ENCODE data around the gene UBE2V1. TPM values are rescaled to one million over a fixed set of nuclear protein-coding genes. Genes with fewer than 3 reads are reported as not detected.
A peak's percentile ranks its signal among the peaks of the same experiment; 100 is the strongest.

UBE2V1 gene
- total RNA-seq, 1 donor from 2014 or later: 56.4 TPM

GRCh38 chr20:50062006-50062838 is 50.7 kb downstream of the UBE2V1 start:
- DNase-seq (ENCODE audit: low read depth): no peak

GRCh38 chr20:50061151-50062005 is 51.6 kb downstream of the UBE2V1 start:
- DNase-seq (ENCODE audit: low read depth): no peak

- DNase-seq (ENCODE audit: low read depth): no peak
These were observed 54.1 kb downstream of the UBE2V1 start for GRCh38 chr20:50058662-50059402.

GRCh38 chr20:50057714-50058053 is 55.3 kb downstream of the UBE2V1 start:
- DNase-seq (ENCODE audit: low read depth): no peak

GRCh38 chr20:50056951-50057713 is 55.8 kb downstream of the UBE2V1 start:
- no peak for DNase-seq (ENCODE audit: low read depth)

- DNase-seq (ENCODE audit: low read depth): no peak
These were observed 56.5 kb downstream of the UBE2V1 start for GRCh38 chr20:50056408-50056926.

GRCh38 chr20:50055524-50056083 is 57.3 kb downstream of the UBE2V1 start:
- no peak for DNase-seq (ENCODE audit: low read depth)

- DNase-seq (ENCODE audit: low read depth): peak; percentile 87
These were observed 58.1 kb downstream of the UBE2V1 start for GRCh38 chr20:50054626-50055511.

GRCh38 chr20:50054231-50054547 is 58.8 kb downstream of the UBE2V1 start:
- no peak for DNase-seq (ENCODE audit: low read depth)

GRCh38 chr20:50053362-50054230 is 59.4 kb downstream of the UBE2V1 start:
- DNase-seq (ENCODE audit: low read depth): no peak

- DNase-seq (ENCODE audit: low read depth): no peak
These were observed 60.2 kb downstream of the UBE2V1 start for GRCh38 chr20:50052550-50053361.

- DNase-seq (ENCODE audit: low read depth): no peak
These were observed 62.2 kb downstream of the UBE2V1 start for GRCh38 chr20:50050660-50051308.

GRCh38 chr20:50050214-50050613 is 62.7 kb downstream of the UBE2V1 start:
- no peak for DNase-seq (ENCODE audit: low read depth)

- no peak for DNase-seq (ENCODE audit: low read depth)
These were observed 63.4 kb downstream of the UBE2V1 start for GRCh38 chr20:50049442-50050026.

GRCh38 chr20:50048420-50049166 is 64.4 kb downstream of the UBE2V1 start:
- peak; percentile 15 for DNase-seq (ENCODE audit: low read depth)

GRCh38 chr20:50044353-50044960 is 68.5 kb downstream of the UBE2V1 start:
- DNase-seq (ENCODE audit: low read depth): no peak

All from renal cortical epithelial cell (primary cell).